ENCODE data around the gene BATF.

Gene BATF

DNA sequence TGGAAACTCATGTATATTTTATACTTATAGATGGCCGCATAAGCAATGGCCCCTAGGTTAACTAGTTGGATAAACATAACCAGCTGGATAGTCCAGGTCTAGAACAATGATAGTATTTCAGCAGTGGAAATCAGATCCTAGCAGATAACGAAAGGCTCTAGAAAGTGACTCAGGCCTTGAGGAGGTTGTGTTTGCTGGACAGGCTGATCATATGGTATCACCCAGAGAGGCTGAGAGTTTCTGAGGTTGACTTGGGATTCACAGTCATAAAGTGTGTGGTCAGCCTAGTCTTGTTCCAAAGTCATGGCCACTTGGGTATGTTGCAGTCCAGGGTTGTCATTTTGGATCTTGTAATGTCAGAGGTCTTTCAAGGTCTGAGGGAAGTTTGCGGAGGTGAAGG lies 73.0 kb downstream of the BATF start:
- no peak for DNase-seq (ENCODE audit: low read depth, low spot score)
